Embryonic facial prominence (tissue), 1 donor: ENCODE data around the gene AMPH.

Experiments used
- DNase-seq: peaks from one replicate; pipeline ENCODE4 v3.0.0-alpha.2; 2016; ENCODE audit errors: extremely low spot score

The AMPH gene

DNA sequence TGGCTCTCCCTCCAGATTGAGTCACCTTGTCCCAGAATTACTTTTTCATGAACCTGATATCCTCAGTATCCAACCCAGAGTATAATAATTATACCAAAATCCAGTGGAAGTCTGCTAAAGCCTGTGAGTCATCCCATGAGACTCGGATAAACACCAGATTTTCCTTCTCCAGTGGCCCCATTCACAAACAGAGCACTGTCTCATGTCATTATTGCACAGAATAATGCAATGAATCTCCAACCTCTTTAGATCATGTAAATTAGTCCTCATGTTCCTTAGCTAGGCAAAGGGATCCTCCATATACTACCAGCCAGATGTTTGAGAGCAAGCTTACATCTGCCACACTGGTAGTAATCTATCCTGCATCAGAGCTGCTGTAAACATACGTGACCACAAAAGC lies 89.0 kb downstream of the AMPH start:
- no peak for DNase-seq

DNA sequence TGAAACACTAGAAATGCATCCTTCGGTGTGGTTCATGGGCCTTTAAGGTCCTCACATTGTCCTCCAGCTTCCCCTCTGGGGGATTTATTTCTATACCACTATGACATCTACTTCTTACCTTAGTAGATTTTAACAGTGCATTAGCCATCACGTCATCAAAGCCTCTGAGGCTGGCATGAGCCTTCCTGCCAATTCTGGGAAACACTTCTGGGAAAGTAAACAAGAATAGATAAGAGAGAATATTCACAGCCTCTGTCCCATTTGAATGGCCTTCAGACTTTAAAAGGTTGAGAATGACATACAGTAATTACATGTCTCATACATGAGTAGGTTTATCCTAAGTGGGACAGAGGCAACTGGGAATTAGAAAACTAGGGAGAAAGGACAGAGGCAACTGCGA lies 89.7 kb downstream of the AMPH start:
- DNase-seq, result no peak

DNA sequence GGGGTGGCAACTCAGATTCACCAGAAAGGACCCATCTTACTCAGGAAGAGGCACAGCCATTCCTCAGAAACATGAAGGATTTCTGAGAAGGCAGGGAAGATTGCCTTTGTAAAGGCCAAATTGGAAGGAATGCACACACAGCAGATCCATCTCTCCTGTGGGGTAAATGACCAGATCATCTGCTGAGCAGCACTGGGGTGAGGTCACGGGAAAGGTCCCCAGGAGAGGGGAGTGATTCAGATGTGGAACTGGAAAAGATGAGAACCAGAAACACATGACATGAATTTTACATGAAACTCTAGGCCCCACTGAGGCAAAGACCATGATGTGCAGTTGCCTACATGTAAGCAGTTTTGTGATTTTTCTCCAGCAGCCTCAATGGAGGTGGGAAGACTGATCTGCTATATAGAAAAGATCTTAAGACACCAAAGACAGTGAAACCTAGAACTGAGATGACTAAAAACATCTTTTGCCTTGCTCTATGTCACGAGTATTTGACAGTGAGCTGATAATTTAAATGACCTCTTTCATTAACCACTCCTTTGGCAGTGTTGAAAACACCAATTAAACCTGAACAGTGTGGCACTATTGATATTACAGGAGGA lies 91.6 kb downstream of the AMPH start:
- DNase-seq, result no peak

DNA sequence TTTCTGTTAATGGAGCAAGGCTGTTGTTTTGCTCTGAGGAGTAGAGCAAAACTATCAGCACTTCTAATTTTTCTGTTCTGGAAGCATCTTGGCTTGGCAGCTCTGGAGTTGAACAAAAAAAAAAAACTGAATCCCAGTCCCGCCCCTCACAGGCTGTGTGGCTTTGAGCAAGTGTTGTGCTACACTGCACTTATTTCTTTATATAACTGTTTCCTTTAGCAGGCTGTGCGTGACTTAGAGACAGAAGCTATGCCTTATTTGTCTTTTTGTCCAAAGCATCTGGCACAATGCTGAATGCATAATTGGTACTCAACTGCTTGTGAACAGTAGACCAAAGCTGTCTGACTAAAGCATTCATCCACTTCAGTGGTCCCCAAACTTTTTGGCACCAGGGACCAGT lies 96.1 kb downstream of the AMPH start:
- DNase-seq, result no peak

DNA sequence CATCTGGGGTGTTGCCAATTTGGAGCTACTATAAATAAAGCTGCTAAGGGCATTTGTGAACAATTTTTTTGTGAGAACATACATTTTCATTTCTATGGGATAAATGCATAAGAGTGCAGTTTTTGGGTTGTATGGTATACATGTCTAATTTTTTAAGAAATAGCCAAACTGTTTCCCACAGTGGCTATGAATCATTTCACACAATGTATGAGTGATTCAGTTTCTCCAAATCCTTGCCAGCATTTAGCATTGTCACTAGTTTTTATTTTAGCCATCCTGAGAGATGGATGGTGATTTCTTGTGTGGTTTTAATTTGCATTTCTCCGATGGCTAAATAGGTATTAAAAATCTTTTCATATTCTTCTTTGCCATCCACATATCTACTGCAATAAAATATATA lies 105.3 kb downstream of the AMPH start:
- no peak for DNase-seq

DNA sequence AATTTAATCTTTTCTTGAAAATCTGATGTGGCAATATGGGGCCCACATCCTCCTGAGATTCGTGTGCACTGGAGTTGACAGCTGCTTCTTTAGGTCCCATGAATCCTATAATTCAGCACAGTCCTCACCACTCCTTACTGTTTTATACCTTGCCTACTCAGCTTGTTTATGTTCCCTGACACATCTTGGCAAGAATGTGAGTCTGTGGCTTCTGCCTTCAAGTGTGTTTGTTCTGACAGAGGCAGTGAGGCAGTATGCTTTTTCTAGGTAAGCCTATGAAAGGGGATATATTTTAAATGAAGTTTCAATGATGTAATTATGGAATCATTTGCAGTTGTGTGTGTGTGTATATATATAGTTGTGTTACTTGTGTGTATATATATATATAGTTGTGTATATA lies 106.4 kb downstream of the AMPH start:
- DNase-seq, result no peak

DNA sequence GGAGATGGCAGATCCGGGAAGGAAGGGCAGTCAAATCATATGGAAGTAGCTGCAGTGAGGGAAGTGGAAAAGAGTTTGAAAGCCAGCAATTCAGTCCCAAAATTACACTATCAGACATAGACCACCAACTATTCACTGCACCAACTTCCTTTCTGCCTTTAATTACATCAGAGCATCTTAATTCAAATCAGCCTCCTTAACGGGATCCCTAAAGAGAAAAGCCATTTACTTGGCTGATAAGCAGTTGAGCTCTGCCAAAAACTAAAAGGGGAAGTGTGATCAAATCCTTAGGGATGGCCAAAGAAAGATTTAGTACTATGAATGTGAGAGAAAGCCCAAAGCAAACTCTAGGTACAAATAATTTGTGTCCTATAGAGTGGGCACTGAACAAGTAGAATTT lies 110.4 kb downstream of the AMPH start:
- no peak for DNase-seq

DNA sequence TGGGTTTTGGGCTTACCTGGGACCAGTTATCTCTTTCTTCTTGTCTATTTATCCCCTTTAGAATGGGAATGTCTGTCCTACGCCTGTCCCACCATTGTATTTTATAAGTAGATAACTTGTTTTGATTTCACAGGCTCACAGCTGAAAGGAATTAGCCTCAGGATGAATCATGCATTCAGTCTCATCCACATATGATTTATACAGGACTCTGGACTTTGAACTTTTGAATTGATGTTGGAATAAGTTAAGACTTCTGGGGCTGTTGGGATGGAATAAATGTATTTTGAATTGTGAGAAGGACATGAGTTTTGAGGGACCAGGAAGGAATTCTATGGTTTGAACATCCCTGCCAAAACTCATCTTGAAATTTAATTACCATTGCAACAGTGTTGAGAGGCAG lies 112.6 kb downstream of the AMPH start:
- no peak for DNase-seq

DNA sequence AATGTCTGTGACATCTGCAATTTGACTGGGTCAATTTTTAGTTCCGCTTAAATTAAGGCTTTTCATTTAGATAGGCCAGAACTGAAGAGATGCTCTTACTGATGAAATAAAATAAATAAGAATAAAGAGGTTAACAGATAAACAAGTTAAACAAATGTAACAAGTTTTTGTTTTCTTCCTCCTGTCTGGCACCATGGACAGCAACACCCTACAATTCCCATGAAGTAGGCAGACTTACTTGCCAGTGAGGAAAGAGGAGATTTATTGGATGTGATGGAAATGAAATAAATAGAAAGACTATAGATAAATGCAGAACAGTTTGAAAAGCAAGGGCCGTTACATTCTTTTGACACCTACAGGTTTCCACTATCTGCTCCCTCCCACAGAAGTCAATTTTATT lies 118.5 kb downstream of the AMPH start:
- DNase-seq, result no peak

DNA sequence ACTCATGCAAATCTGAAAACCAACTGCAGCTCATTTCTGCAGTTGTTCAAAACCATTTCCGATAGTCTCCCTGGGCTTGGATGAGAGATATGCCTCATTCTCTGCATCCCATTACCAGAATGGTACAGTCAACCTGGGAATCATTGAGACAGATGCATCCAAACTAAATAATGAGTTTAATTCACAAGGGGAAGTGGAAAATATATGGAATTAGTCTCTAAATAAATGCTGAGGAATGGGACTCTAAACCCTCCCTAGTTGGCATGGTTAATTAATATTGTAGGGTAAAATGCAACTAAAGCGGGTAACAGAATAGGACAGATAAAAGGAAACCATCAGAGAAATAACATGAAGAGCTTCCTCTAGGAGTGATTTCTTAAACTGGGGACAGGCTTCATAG lies 118.9 kb downstream of the AMPH start:
- no peak for DNase-seq

DNA sequence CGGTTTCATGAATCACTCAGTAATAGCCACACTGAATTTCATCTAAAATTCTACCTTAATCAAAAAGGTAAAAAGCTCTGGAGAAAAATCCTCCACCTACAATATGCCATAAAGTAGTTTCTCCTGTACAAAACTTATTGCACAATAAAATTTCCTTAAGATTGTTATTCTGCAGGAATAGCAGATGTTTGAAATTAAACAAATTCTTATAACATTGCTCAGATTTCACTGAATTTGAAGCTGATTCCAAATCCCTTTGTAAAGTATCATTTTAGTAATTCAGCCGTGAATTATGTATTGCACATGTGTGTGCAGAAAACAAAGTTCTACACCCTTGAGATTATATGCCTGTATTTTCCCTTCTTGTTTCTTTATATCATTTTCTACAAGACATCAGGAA lies 123.8 kb downstream of the AMPH start:
- DNase-seq, result no peak

DNA sequence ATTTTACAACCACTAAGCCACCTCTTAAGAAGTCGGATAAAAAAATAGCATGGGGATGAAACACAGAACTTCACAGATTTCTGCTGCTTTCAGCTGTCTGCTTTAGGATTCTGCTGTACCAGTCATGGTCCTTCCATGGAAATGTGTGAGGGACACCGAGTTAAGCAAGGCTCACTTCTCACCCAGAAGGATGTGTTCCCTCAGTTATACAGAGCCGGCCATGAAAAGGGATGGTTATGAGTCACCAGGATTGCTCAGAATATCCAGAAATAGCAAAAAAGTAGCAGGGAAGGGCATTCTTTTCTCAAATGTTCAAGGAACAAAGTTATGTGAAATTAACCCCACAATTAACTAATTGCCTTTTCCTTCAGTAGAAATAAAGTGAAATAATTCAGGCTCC lies 124.4 kb downstream of the AMPH start:
- no peak for DNase-seq

DNA sequence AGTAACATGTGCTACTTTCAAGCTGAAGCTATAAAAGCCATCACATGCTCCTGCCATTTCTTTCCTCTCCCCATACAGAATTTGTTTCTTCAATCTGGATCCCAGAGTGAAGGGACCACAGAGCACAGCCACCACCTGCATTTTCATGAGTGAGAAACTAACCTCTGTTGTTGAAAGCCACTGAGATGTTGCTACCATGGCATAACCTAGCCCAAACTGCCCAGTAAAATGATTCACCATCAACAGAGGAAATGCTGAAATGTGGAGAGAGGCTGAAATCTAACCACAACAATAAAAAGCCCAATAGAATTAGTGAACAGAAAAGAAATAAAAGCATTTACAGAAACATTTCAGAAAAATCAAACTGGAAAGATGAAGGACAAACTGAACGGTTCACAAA lies 125.2 kb downstream of the AMPH start:
- no peak for DNase-seq

DNA sequence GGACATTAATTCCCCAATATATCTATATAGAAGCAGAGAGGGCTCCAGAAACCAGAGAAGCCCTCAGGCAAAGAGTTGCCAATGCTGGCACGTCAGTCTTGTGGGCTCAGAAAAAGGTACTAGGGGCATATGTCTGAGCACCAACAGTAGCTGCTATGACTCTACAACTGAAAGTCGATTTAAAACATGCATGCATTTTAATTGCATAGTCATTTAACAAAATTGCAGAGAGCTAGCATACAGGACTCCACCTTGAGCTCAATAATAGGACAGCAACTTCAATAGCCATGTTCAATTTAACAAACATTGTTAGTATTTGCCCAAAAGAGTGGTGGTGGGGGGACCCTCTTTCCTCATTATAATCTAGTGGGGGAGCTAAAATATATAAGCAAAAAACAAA lies 126.5 kb downstream of the AMPH start:
- no peak for DNase-seq

DNA sequence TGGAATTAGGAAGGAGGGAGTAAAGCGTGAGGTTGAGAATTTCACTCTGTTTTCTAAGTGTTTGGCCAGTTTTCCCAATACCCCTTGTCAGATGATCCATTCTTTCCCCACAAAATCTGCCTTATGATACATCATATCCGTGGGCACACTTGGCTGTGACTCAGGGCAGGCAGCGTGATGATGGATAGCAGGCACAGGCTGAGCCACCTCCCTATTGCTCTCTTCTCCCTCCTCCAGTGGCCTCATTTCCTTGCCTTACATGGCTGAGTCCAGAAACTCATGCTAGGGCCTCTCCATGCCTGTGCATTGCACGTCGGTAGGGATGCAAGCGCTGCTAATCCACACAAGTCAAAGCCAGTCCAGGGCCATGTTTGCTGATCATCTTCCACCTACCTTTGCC lies 128.3 kb downstream of the AMPH start:
- DNase-seq, result no peak

DNA sequence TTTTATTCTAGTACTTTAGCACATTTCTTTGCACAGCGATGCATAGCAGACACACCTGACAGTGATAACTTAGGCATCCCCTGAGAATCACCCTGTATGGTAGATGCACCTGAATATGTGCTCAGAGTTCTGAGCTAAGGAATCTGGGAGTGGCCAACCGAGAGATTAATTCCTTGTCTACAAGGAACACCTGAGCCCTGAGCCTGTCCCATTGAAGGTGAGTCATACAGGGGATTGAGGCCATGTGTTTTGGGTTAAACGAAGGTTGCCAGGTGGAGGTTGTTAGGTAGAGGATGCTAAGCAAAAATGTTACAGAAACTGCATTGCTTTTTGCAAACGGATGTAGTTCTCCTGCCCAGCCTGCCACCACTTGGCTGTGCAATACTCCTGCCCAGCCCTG lies 128.9 kb downstream of the AMPH start:
- DNase-seq, result no peak

DNA sequence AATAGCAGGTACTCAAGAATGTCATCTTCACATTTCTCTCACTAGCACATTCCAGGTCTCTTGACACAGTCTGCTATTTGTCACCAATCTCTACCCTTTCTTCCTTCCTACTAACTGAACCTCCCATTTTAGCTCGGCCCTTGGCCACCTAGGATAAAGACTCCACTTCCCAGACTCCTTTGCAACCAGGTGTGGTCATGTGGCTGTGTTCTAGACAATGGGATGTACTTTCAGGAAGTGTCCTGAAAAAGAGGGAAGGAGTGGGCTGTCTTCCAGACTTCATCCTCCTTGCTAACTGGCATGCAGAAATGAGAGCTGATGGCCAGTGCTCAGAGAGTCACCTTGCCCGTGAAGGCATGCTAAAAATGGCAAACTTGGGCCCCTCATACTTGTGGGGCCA lies 139.2 kb downstream of the AMPH start:
- DNase-seq, result no peak

DNA sequence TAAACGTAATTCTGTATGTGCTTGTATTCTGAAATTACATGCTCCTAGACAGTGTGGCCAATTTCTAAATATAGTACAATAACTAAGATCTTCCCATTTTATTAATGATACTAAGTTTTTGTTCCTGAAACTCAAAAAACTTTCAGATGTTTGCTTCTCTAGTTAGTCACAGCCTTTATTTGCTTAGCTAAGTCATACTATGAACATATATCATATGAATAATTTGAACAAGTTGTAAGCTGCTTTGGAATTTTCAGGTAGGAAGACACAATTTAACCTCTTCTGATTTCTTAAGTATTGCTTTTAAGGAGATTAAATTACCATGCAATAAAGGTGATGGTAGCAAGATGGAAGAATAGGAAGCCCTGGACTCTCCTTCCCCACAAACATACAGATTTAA lies 148.7 kb downstream of the AMPH start:
- no peak for DNase-seq

DNA sequence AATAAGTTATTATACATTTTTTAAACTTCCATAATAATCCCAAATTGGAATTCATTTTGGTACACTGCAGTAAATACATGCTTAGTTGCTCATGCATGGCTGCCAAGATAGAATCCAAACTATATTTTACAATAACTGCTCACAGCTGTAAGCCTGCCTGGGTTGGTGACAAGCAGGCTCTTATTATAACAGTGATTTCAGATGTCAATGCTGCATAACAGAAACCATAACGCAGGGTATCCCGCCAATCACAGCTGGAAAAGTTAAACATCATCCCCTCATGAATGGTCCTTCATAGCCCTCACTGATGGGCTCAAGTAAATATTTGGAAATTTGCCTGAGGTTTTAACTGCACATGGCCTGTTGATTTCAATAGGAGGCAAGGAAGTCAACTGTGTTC lies 149.8 kb downstream of the AMPH start:
- DNase-seq, result no peak

DNA sequence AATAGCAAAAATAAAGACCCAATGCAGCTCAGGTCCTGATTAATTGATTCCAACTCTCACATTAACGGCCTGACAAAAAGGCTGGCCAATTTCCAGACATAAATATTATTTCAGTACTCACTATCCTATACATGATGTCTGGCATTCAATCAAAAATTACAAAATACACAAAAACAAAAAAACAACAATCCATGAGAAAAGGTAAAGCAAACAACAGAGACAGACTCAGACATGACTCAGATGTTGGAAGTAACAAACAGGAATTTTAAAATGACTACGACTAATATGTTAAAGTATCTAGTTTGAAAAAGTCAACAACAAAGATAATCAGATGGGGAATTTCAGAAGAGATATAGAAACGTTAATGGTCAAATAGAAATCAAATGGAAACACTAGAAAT lies 152.8 kb downstream of the AMPH start:
- no peak for DNase-seq

DNA sequence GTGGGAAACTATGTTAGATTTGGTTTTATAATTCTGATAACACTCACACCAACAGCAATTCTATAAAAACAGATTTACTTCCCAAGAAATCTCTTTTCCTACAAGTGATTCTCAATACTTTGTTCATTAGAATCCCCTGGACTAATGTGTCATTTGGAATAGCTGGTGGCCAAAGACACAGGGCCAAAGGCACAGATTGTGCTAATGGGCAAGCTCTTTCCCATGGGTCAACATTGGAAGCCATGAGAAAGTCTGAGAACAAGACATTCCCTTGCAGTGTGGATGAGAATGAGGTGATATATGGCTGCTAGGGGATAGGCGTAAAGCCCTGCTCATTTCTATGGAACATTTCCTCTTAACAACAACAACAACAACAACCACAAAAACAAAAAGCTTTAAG lies 153.8 kb downstream of the AMPH start:
- no peak for DNase-seq

DNA sequence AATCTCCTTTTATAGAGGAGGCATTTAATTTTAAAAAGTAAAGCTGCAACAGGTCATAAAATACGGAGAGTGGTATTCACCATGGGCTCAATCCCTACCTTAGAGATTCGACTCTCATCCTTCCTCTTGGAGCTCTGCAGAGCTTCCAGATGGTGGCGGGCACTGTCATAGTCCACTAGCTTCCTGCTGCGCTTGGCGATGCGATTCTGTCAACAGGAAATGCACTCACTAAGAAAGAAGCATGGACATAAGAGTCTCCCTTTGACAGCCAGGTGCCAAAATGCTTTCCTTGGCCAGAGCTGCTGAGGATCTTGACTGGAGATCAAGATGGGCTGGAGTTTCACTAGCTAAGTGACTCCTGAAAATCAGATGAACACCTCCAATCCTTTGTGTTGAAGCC lies 154.4 kb downstream of the AMPH start:
- no peak for DNase-seq

DNA sequence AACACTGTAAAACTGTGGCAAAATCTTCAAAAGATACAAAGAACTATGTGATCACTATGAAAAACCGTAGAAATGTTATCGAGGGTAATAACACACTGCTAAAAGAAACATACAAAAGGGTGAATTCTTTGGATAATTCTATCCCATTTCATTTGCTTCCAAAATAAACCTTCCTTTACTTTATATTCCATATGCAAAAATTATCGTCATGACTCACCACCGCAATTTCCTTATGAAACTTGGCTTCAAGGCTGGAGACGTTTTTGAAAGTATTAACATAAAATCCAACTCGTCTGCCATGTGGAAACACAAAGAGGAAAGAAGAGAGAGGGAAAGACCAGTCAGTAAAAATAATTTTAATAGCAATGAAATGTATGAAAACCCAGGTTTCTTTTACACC lies 165.2 kb downstream of the AMPH start:
- no peak for DNase-seq

DNA sequence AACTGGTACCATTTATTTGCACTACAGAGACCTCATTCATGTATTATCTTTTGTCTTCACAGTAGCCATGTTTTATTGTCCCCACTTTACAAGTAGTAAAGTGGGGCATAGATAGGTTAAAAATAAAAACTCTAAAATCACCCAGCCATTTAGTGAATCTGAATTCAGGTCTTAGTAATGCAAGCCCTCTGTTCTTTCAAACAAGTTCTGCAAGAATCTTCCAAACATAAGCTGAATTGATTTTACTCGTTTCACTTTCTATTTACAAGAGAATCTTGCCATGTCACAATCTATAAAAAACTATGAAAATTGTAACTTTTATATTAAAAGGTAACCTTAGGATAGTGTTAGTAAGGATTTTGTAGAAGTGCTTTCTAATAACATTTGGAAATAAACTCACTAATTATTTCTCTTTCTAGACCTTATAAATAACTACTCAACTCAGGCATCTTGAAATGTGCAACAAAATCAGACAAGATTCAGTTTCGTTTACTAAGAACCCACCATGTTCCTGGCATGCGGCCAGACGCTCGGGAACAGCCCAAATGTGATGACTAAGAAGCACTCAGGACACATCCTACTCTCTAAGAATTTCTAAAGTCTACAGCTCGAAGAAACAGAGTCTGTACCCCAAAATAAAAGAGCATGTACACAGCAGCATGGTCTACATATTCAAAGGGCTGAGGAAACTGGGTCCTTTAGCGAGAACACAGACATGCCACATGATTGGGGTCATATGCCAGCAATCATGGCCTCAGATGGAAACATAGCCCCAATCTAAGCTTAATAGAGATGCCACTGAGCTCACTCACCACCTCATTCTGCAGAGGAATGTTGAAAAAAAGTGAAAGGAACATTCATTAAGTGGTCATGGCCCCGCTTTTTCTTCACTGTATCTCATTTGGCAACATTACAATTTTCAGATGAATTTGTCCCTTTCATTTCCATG lies 167.6 kb downstream of the AMPH start:
- DNase-seq, result no peak
